Upper lobe of left lung (tissue), 4 donors: ENCODE data around the gene TTLL8.

ENCODE experiments used
- EP300 ChIP-seq, 4 donors: sonication (generic); formaldehyde crosslinking; IDR thresholded peaks; one replicate each; pipeline ENCODE4 v1.5.1; 2017; ENCODE audit warnings: antibody characterized with exemption in 4 of 4, control low read depth in 2 of 4
- POLR2A ChIP-seq, 4 donors: fragments of 450-650 bp; IDR thresholded peaks; one replicate each; pipeline ENCODE4 v1.5.1; 2016 to 2017; ENCODE audit warnings: antibody characterized with exemption in 4 of 4, mild to moderate bottlenecking in 2 of 4
- TF ChIP-seq, protein P1 (sequence below), 6 experiments: fragments of 450-650 bp in 4 of 6; fragments of 200-600 bp in 2 of 6; sonication (generic) in 2 of 6; IDR thresholded peaks; one replicate each; pipeline ENCODE4 v1.5.1; 2016 to 2019; ENCODE audit warnings: antibody characterized with exemption in 6 of 6

DNA sequence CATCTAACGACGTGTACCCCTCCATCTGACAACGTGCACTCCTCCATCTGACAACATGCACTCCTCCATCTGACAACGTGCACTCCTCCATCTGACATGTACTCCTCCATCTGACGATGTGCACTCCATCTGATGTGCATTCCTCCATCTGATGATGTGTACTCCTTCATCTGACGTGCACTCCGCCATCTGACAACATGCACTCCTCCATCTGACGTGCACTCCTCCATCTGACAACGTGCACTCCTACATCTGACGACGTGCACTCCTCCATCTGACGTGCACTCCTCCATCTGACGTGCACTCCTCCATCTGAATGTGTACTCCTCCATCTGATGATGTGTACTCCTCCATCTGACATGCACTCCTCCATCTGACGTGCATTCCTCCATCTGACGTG, 37.5 kb downstream of the TTLL8 start:
- TF ChIP-seq, protein P1, sequence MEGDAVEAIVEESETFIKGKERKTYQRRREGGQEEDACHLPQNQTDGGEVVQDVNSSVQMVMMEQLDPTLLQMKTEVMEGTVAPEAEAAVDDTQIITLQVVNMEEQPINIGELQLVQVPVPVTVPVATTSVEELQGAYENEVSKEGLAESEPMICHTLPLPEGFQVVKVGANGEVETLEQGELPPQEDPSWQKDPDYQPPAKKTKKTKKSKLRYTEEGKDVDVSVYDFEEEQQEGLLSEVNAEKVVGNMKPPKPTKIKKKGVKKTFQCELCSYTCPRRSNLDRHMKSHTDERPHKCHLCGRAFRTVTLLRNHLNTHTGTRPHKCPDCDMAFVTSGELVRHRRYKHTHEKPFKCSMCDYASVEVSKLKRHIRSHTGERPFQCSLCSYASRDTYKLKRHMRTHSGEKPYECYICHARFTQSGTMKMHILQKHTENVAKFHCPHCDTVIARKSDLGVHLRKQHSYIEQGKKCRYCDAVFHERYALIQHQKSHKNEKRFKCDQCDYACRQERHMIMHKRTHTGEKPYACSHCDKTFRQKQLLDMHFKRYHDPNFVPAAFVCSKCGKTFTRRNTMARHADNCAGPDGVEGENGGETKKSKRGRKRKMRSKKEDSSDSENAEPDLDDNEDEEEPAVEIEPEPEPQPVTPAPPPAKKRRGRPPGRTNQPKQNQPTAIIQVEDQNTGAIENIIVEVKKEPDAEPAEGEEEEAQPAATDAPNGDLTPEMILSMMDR (IDR thresholded peaks at IDR 0.05): no peak
- TF ChIP-seq POLR2A (IDR thresholded peaks at IDR 0.05): no peak
- no peak for TF ChIP-seq EP300 (IDR thresholded peaks at IDR 0.05)
